ENCODE results near the gene PIMREG. TPM values are rescaled to one million over a fixed set of nuclear protein-coding genes. Genes with fewer than 3 reads are reported as not detected.
"Not testable (repeated sequence)": the region's sequence is repeated elsewhere in the genome, so short reads cannot be mapped to it uniquely, and the experiment has no call there.

The PIMREG gene
- total RNA-seq, 1 donor from 2014 or later = 0.62 TPM

- TF ChIP-seq CTCF (IDR thresholded peaks at IDR 0.05) = no peak
- intact Hi-C loops (cut with DNase I) = no loop called here
- Histone ChIP-seq H3K9me3 (no peaks in the 10 kb centered on the region), H3K27ac (no peak overlapping the region), H3K36me3 (no peaks in the 10 kb centered on the region), H3K27me3 (ENCODE audit: low read depth) (no peaks in the 10 kb centered on the region), H3K4me1 (no peaks in the 10 kb centered on the region), H3K4me3 (no peak overlapping the region)
- no peak for ATAC-seq
- DNase-seq = no peak
These were observed 33.7 kb downstream of the PIMREG start for GRCh38 chr17:6477831-6478383.

- no peak for TF ChIP-seq CTCF (IDR thresholded peaks at IDR 0.05)
- intact Hi-C loops (cut with DNase I) = no loop called here
- H3K27ac ChIP-seq = no peak overlapping the region
- no peaks in the 10 kb centered on the region for H3K27me3 ChIP-seq (ENCODE audit: low read depth)
- no peak overlapping the region for H3K4me3 ChIP-seq
- no peak for DNase-seq
- H3K4me1 ChIP-seq = no peaks in the 10 kb centered on the region
- no peak for ATAC-seq
- no peaks in the 10 kb centered on the region for H3K9me3 ChIP-seq
- H3K36me3 ChIP-seq = no peaks in the 10 kb centered on the region
These were observed 34.2 kb downstream of the PIMREG start for GRCh38 chr17:6478486-6478885.

GRCh38 chr17:6479622-6480302 lies 35.5 kb downstream of the PIMREG start:
- H3K4me1 ChIP-seq = no peaks in the 10 kb centered on the region
- no peaks in the 10 kb centered on the region for H3K9me3 ChIP-seq
- no peak for ATAC-seq
- intact Hi-C loops (cut with DNase I) = no loop called here
- H3K27me3 ChIP-seq (ENCODE audit: low read depth) = no peaks in the 10 kb centered on the region
- no peaks in the 10 kb centered on the region for H3K36me3 ChIP-seq
- no peak overlapping the region for H3K27ac ChIP-seq
- no peak for DNase-seq
- TF ChIP-seq CTCF (IDR thresholded peaks at IDR 0.05) = no peak
- H3K4me3 ChIP-seq = no peak overlapping the region

- no peak overlapping the region for H3K27ac ChIP-seq
- no peak overlapping the region for H3K4me3 ChIP-seq
- DNase-seq = no peak
- H3K9me3 ChIP-seq = no peaks in the 10 kb centered on the region
- no peaks in the 10 kb centered on the region for H3K27me3 ChIP-seq (ENCODE audit: low read depth)
- no peaks in the 10 kb centered on the region for H3K4me1 ChIP-seq
- peak in 1 of 2 donors; percentile 8 for ATAC-seq
- intact Hi-C loops (cut with DNase I) = no loop called here
- no peak for TF ChIP-seq CTCF (IDR thresholded peaks at IDR 0.05)
- no peaks in the 10 kb centered on the region for H3K36me3 ChIP-seq
These were observed 36.0 kb downstream of the PIMREG start for GRCh38 chr17:6480303-6480675.

- Histone ChIP-seq H3K4me1 (no peaks in the 10 kb centered on the region), H3K9me3 (no peaks in the 10 kb centered on the region), H3K27ac (no peak overlapping the region), H3K36me3 (no peaks in the 10 kb centered on the region), H3K4me3 (no peak overlapping the region), H3K27me3 (ENCODE audit: low read depth) (no peaks in the 10 kb centered on the region)
- ATAC-seq (no peak), DNase-seq (no peak)
- intact Hi-C loops (cut with DNase I) = no loop called here
- no peak for TF ChIP-seq CTCF (IDR thresholded peaks at IDR 0.05)
These were observed 37.8 kb downstream of the PIMREG start for GRCh38 chr17:6482105-6482455.

GRCh38 chr17:6482796-6483195 lies 38.5 kb downstream of the PIMREG start:
- H3K4me3 ChIP-seq; intact Hi-C loops (cut with DNase I); H3K27ac ChIP-seq; H3K4me1 ChIP-seq; H3K27me3 ChIP-seq (ENCODE audit: low read depth); ATAC-seq; H3K9me3 ChIP-seq; H3K36me3 ChIP-seq; DNase-seq: not testable (repeated sequence)

Data from lower lobe of right lung (tissue), 2 donors.